Cortex of kidney (tissue), 1 donor: Measurements from ENCODE around the gene TMEM134.

Source experiments
- DNase-seq: peaks from one replicate; lab custom pipeline; 2025; lab: John Stamatoyannopoulos, UW

The TMEM134 gene

DNA sequence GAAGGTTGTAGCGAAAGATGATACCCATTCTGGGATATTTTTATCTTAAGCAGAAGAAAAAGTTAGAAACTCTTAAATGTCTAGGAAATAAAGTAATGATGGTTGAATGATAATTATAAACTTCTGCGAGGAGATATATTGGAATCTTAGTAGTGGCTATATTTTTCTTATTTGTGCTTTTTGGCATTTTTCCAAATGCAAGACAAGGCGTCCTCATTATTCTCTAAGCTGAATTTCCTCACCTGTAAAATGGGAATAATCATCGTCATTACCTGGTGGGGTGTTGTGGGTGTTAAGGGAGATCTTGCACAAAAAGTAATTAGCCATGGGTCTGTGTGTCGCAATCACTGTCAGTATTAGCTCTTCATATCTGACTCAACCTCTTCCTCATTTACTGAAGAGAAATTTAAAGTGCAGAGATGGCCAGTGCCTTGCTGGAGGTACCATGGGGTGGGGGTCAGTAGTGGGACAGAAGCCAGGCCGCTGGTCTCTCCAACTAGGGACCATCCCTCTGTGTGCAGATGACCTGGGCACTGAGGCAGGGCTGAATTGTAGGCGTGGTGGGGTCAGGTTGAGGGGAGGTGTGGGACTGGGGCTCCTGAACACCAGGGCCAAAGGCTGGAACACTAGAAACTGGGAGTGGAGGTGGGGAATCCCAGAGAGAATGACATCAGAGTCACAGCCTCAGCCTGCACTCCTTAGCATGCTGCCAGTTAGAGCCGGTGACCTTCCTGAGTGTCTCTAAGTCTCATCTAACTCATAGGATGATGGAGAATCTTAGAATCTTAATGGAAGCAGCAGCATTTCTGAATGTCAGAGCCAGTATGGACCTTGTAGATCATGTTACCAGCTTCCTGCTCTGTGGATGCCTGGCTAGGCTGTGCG is 32.0 kb upstream of the TMEM134 start:
- no peak for DNase-seq

DNA sequence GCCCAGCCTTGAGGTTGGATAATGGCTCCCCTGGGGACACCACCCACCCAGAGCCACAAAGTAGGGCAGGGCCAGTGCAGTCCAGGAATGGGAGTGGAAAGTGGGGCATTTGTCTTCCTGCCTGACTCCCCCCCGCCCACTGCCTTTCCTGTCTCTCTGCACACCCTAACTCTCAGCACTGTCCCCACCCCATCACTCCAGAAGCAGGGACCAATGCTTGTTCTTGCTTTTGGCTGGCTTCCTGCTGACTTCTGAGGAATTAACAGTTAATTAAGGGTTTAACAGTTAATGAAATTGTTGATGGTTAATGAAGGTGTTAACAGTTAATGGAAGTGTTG is 31.4 kb upstream of the TMEM134 start:
- no peak for DNase-seq

DNA sequence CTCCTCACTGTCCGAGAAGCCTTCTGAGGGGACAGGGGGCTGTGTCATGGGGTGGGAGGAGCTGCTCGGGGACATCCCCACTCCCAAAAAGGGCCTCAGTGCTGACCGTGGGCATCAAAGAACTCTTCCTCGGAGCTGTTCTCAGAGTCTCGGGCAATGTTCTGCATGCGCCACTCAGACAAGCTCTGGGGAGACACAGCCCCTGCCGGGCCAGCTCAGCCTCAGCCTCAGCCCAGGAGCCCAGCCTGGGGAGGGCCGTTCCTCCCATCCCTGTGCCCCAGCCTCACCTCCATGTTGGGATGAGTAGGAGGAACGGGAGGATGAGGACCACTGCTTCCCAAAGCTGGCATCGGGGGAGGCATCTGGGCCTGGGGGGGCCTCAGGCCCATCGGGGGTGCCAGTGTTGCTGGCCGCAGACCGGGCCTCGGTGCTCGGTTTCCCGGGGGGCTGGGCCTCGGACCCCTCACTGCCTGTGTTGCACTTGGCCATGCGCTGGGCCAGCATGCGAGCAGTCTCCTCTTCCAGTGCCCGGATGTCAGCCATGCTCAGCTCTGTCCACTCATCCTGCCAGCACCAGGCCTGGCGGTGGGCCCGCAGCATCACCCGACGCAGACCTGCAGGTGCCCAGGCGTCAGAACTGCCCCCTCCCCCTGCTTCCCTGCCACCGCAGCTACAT is 30.9 kb upstream of the TMEM134 start:
- DNase-seq = no peak

DNA sequence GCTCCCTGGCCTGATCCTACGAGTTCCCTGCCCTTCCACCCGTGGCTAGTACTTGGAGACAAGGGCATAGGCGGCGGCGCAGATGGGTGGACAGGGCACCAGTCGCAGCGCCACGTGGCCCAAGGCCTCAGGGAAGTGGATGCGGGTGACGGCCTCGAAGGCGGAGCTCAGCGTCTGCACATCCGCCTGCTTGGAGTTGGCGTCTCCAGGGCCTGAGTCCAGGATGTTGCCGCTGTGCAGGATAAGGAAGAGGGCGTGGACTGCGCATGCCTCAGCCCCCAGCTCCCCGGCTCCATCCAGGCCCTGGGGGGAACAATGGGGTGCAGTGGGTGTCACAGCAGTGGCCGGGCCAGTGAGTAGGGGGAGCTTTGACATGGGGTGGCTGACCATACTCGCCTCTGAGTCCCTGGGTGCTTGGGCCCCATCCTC is 29.5 kb upstream of the TMEM134 start:
- DNase-seq = no peak

DNA sequence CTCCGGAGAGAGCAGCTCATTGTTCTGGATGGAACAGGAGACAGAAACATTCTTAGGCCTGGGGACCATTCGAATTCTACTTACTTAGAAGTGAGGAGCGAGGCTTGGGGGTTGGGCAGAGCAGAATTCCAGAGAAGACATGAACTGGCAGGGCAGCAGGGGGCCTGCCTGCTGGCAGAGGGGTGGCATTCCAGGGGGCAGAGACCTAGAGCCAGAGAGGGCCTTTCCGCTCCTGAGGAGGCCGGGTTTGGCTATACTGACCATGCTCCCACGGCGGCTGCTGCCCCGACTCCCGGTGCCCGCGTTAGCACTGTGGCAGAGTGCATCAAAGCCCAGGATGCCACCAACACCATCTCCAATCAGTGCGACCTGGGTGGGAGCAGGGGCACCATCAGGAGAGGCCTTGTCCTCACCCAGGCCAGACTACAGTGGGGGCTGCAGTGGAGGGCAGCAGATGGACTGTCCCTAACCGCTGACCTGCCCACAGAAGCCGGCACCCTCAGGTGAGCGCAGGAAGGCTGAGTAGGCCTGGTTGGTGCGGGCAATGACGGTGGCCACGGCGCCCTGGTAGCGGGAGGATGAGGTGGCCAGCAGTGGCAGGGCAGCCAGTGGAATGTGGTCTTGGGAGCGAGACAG is 28.7 kb upstream of the TMEM134 start:
- no peak for DNase-seq

DNA sequence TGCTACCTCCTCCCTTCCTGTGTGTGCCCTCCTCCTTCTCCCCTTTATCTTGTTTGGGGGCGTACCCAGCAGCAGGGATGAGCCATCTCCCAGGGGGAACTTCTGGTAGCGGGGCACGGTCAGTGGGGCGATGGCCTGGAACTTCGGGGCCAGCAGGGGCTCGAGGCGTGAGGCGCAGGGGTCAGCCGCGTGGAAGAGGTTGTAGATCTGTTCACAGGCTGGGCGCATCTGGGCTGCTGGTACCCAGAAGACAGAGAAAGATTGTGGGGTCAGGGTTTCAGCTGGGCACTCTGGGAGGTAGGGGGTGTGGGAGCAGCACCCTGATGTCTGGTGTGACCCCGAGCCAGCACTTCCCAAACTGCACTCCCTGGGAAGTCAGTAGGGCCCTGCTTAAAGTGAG is 27.1 kb upstream of the TMEM134 start:
- no peak for DNase-seq

DNA sequence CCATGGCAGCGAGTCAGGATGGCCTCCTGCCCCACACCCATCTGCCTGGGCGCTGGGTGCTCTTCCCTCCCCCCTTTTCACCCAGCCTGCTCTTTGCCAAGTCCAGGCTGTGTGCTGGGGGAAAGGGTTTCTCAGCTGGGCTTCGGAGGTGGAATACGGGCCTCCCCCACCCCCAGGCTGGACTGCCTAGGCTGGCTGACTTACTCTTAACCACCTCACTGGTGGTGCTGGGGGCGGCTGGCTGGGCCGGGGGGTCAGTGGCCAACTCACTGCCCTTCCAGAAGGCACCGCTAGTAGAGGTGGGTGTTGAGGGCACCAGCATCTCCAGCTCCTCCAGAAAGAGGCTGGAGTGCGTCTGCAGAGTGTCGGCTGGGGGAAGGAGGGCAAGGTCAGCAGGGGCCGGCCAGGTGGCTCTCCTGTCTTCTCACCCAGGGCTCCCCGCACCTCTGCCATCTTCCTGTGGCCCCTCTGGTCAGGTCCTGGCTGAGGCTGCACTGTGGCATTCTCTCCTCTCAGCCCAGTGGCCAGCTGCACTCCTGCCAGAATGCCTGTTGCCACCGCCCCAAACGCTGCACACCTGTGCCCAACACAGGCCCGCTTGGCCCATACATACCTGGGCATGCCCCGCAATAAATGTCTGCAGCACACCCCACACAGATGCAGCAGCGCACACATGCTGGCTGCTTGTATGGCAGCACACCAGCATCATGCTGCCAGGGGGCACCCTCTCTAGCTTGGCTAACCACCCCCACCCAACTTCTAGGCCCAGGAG is 26.4 kb upstream of the TMEM134 start:
- DNase-seq = no peak

DNA sequence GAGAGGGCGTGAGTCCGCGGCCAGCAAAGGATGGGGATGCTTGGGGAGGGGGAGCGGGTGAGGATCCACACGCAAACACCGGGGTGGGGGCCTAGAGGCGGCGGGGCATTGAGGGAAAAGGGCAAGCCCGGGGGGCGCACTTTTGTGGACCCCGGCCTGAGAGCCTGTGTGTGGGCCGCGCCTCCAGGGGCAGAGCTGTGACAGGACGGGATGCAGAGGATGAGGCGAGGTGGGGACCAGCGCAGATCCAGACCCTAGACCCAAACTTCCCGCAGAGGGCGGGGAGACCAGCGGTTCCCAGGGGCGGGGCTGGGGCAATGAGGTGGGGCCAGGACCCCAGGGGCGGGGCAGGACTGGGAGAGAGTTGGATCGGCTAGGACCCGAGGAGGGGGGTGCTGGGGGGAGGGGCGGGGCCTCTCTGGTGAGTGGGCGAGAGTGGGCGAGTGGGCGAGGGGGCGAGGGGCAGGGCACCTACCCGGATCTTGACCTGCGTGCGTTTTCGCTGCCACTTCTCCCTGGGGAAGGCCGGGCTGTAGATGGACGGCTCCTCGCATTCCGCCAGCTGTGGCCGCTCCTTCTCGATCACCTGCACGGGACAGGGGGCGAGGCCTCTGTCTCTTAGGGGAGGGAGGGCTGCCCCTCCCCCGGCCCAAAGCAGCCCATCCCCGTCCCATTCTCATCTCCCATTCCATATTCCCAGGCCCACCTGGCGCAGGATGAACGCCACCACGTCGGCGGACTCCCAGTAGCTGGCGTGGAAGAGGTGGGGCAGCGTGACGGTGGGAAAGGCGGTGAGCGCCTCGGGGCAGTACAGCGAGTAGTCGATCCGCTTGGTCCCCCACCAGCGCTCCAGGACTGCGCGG is 25.6 kb upstream of the TMEM134 start:
- DNase-seq = no peak

DNA sequence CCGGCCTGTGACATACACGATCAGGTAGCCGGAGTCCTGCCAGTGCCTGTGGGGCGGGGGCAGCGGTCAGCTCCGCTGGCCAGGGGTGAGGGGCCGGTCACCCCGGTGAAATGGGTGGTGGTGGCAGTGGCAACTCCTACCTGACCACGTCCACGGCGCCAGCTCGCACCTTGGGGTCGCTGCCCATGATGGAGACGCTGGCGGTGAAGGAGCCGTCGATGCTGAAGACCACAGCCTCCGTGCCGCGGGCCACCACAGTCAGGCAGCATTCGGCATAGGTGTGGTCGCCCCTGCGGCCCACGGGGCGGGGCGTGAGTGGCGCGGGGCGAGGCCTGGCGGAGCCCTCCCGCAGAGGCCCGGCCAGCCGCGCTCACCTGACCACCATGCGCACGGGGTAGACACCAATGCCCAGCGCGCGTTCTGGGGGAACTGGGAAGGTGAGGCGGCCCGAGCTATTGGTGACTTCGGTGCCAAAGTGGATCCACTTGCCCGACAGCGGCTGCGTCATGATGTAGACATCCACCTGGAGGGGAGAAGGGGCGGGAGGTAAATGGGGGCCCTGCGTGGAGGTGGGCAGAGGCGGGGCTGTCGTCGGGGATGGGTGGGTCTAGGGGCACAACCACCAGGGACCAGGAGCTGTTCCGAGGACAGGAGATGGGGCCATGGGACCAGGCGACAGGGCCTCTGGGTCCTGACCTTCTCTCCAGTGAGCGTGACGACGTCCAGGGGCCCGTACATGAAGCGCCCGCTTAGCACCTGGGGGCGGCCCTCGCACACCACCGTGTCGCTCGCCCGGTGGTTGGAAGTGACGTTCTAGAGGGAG is 24.7 kb upstream of the TMEM134 start:
- DNase-seq = no peak

DNA sequence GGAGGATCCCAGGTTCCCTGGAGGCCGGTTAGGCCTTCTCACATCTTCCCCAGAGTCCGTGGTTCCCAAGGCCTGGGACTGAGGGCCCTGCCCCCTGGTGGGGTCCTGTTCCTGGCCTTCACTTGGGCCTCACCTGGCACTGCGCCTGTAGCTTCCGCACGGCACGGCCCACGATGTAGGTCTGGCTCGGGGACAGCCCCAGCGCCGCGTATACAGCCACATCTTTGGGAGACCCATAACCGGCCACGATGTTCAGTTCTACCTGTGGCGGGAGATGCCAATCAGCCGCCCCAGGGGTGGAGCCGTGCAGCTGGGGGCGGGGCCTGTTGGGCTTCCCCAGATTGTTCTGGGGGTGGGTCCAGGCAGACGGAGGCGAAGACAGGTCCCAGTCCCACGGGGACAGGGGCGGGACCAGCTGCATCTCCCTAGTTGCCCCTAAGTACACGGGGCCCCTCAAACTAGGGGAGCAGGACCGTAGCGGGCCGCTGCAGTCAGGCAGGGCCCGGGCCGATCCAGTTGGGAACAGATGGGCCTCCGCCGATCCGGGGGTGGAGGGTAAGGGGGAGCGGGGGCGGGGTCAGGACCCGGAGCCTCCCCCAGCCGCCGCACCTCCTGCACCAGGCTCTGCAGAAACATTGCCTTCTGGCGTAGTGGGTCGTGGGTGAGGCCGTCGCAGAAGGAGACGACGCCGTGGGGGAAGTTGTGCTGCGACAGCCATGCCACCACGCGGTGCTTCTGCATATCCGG is 23.9 kb upstream of the TMEM134 start:
- no peak for DNase-seq

DNA sequence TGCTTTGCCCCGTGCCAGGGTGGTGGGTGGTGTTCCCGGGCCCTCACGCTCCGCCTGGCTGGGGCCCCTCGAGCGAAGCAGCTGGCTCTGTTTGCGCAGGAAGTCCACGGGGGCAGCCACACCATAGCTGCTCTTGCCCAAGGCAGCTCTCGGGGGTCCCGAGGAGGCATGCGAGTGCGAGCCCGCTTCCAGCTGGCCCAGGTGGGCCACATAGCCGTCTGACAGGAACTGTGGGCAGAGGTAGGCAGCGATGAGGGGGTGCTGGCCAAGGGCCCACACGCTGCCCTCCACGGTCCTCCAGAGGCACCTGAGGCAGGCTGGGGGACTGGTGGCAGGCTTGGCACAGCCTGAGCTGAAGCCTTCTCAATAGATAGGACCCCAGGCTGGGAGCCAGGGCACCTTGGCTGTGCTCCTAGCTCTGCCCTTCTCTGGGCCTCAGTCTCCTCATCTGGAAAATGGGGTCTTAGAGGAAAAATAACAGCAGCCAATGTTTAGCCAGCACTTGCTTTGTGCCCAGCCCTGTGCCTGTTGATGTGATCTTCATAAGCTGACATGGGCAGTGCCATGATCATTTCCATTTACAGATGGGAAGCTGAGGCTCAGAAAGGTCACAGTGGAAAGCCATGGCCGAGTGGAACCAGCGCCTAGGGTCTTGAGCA is 23.1 kb upstream of the TMEM134 start:
- DNase-seq = no peak

DNA sequence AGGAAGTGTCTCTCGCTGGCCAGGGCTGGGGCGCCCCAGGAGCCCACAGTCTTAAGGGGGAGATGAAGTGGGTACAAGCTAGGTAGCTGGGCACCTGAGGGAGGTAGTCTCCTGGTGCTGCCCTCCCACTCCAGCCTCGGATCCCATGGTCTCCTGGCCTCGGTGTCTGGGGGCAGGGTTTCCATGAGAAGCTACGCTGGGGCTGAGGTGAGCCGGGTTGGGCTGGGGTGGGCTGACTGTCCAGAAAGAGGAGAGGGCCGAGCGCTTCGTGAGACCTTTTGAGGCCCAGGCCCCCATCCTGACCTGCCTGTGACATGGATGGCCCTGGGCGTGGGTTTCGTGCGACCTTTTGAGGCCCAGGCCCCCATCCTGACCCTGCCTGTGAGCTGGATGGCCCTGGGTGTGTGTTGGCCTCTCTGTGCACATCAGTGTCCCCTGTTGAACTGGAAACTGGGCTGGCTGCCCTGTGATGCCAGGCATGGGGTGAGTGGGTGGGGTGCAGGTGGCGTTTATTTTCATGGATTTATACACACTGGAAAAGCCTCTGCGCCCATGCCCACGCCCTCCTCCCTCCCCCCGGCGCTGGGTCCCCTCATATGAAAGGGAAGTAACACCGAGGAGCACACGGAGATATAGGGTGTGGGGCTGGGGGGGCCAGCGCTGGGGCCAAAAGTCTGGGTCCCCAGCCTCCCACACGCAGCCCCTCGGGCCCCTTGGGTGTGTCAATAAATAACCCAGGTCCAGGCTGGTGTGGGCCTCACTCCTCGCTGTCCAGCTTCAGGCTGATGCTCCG is 22.4 kb upstream of the TMEM134 start:
- DNase-seq = no peak

DNA sequence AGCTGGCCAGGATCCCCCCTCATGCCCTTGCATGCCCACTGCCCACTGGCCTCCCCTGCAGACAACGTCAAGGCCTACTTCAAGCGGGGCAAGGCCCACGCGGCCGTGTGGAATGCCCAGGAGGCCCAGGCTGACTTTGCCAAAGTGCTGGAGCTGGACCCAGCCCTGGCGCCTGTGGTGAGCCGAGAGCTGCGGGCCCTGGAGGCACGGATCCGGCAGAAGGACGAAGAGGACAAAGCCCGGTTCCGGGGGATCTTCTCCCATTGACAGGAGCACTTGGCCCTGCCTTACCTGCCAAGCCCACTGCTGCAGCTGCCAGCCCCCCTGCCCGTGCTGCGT is 21.6 kb upstream of the TMEM134 start:
- no peak for DNase-seq

DNA sequence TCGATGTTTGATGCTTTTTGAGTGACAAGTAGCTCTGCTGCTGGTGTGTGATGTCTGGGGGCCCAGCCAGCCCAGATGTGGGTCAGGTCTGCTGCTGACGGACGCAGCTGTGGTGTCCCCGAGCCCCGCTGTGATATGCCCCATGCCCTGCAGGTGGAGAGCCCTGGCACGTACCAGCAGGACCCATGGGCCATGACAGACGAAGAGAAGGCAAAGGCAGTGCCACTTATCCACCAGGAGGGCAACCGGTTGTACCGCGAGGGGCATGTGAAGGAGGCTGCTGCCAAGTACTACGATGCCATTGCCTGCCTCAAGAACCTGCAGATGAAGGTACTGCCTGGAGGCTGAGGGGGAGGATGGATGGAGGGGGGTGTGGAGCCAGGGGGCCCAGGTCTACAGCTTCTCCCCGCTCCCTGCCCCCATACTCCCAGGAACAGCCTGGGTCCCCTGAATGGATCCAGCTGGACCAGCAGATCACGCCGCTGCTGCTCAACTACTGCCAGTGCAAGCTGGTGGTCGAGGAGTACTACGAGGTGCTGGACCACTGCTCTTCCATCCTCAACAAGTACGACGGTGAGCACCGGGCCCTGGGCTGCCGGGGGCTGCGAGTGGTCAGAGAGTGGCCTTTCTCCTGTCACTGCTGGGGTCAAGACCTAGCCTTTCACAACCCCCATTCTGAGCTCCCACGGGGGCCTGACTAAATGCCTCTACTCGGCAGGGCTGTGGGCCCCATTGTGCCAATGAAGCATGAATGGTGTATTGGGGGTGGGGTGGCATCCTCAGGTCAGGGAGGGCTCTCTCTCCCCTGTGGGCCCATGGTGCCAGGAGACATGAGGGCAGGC is 21.1 kb upstream of the TMEM134 start:
- no peak for DNase-seq

DNA sequence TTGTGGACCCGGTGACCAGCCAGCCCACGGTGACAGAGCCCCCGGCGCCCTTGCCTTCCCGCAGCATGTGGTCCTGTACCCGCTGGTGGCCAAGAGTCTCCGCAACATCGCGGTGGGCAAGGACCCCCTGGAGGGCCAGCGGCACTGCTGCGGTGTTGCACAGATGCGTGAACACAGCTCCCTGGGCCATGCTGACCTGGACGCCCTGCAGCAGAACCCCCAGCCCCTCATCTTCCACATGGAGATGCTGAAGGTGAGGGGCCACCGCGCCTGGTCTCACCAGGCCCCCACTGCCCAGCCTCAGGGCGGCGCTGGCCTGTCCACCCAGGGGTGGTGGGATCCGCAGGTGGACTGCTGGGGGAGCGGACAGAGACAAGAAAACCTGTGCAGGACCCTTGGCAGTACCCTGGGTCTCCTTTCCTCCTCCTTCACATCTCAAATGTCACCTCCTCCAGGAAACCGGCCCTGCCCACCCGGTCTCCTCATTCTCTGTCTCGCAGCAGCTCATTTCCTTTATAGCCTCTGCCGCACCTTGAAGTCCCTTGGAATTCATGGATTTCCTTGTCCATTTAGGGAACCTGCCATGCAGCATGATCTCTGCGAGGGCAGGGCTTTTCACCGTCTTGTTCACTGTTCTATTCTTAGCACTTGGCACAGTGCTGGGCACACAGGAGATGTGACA is 20.3 kb upstream of the TMEM134 start:
- DNase-seq = no peak

DNA sequence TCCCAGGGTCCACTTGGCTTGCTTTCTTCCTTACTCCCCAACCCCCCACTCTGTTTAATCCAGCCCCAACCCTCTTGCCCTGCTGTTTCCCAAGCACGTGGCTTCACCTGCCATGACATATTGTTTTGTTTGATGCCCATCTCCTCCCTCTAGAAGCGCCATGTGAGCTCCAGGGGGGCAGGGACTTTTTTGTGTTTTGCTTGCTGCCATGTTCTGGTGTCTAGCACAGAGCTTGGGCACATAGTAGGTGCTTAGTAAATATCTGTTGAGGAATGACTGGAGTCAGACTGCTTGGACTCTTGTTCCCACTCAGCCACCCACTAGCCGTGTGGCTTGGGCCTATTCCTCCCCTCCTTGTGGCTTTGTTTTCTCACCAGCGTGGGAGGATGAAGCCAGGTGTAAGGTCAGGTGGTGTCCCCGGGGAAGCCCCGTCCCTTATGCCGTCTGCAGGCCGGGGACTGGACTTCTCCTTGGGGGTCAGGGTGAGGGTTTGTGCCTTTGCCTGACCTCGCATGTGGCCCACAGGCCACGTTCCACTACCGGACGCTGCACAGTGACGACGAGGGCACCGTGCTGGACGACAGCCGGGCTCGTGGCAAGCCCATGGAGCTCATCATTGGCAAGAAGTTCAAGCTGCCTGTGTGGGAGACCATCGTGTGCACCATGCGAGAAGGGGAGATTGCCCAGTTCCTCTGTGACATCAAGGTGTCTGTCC is 17.6 kb upstream of the TMEM134 start:
- no peak for DNase-seq
